ENCODE measurements around the gene NRG3. TPM values are rescaled to one million over a fixed set of nuclear protein-coding genes. Genes with fewer than 3 reads are reported as not detected.
"Not testable (repeated sequence)": the region's sequence is repeated elsewhere in the genome, so short reads cannot be mapped to it uniquely, and the experiment has no call there.

Gene NRG3
- total and polyA plus RNA-seq, 3 experiments from 2014 or later, result not detected

DNA sequence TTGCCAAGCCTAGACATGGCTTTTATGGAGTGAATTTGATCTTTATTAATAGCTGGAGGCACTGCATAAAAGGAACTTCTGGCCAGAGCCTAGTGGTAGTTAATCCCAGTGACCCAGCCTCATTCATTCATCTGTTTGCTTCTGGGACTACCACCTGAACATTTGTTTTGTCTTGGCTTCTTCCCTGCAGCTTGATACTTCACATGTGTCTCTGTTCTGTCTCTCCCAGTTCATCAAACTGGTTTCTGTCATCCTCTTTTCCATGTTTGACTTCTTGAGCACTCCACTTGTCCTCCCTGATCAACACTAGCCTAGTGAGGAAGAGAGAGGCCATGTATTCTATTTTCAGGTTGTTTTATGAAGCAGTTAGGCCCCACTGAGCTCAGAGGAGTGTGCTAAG, 163.6 kb downstream of the NRG3 start:
- Histone ChIP-seq H3K36me3 (ENCODE audit: insufficient read depth, low read length) (no peaks in the 10 kb centered on the region), H3K9me3 (ENCODE audit: low read length) (no peaks in the 10 kb centered on the region), H3K27me3 (ENCODE audit: insufficient read depth, low read length, poor library complexity, severe bottlenecking) (no peaks in the 10 kb centered on the region), H3K27ac (ENCODE audit: low read depth, low read length) (no peak overlapping the region), H3K4me1 (ENCODE audit: insufficient read depth, low read length) (no peaks in the 10 kb centered on the region), H3K4me3 (ENCODE audit: low read length) (no peak overlapping the region)
- H3K27ac Mint-ChIP-seq, result no peak overlapping the region
- DNase-seq, result no peak
- no peaks in the 10 kb centered on the region for H3K4me1 Mint-ChIP-seq
- POLR2A ChIA-PET, result no interaction called here
- CTCF ChIA-PET, result no interaction called here
- peaks cover 0 to 19% (median 3%) of the 10 kb centered on the region in 5 donors for H3K9me3 Mint-ChIP-seq
- no peaks in the 10 kb centered on the region for H3K27me3 Mint-ChIP-seq
- H3K36me3 Mint-ChIP-seq, result no peaks in the 10 kb centered on the region
- H3K4me3 Mint-ChIP-seq, result no peak overlapping the region

GRCh38 chr10:82040336-82040735, 165.3 kb downstream of the NRG3 start:
- DNase-seq, result no peak
- Histone ChIP-seq H3K27ac (ENCODE audit: low read depth, low read length) (no peak overlapping the region), H3K4me3 (ENCODE audit: low read length) (no peak overlapping the region), H3K27me3 (ENCODE audit: insufficient read depth, low read length, poor library complexity, severe bottlenecking) (no peaks in the 10 kb centered on the region), H3K36me3 (ENCODE audit: insufficient read depth, low read length) (no peaks in the 10 kb centered on the region), H3K4me1 (ENCODE audit: insufficient read depth, low read length) (no peaks in the 10 kb centered on the region), H3K9me3 (ENCODE audit: low read length) (no peaks in the 10 kb centered on the region)
- ChIA-PET CTCF (no interaction called here), POLR2A (no interaction called here)
- H3K4me3 Mint-ChIP-seq, result no peak overlapping the region
- no peaks in the 10 kb centered on the region for H3K4me1 Mint-ChIP-seq
- peaks cover 0 to 19% (median 6%) of the 10 kb centered on the region in 5 donors for H3K9me3 Mint-ChIP-seq
- no peaks in the 10 kb centered on the region for H3K36me3 Mint-ChIP-seq
- H3K27me3 Mint-ChIP-seq, result no peaks in the 10 kb centered on the region
- no peak overlapping the region for H3K27ac Mint-ChIP-seq

DNA sequence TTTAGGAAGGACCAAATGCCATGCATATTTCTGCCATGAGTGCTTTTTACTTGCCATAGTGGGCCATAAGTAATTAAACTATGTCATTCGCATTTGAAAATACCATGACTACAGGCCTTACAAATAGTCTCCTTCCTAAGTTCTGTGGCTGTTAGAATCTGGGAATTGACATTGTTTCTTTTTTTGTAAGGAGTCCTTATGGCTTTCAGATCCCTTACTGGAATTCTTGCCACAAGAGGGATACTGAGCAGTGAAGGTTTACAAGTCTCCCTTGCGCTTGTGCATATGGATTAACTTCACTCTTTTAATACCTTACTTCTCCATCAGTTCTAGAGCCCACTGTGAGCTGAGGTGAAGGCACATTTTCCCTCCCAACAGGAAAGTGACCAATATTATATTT, 166.0 kb downstream of the NRG3 start:
- Histone ChIP-seq H3K9me3 (ENCODE audit: low read length) (no peaks in the 10 kb centered on the region), H3K27ac (ENCODE audit: low read depth, low read length) (no peak overlapping the region), H3K4me1 (ENCODE audit: insufficient read depth, low read length) (no peaks in the 10 kb centered on the region), H3K4me3 (ENCODE audit: low read length) (no peak overlapping the region), H3K27me3 (ENCODE audit: insufficient read depth, low read length, poor library complexity, severe bottlenecking) (no peaks in the 10 kb centered on the region), H3K36me3 (ENCODE audit: insufficient read depth, low read length) (no peaks in the 10 kb centered on the region)
- Mint-ChIP-seq H3K9me3 (peaks cover 0 to 19% (median 6%) of the 10 kb centered on the region in 5 donors), H3K27me3 (no peaks in the 10 kb centered on the region), H3K4me3 (no peak overlapping the region), H3K36me3 (no peaks in the 10 kb centered on the region), H3K4me1 (no peaks in the 10 kb centered on the region), H3K27ac (no peak overlapping the region)
- DNase-seq, result no peak
- ChIA-PET POLR2A (no interaction called here), CTCF (no interaction called here)

DNA sequence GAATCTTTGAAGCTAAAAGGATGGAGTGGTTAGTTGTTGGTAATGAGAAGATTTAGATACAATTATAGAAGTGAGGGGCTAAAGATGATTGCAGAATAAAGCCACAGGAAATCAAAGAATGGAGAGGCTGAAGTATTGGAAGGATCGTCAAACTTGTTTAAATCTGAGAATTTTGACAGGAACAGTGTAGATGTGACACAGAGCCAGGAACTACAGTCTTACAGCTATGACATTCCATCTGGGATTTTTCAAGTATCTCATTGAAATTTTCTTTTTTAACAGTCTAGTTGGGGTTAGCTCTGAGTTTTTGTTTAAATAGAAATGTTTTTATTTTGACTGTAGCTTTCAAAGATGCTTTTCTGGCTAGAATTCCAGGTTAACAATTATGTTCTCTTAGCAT, 181.4 kb downstream of the NRG3 start:
- Mint-ChIP-seq H3K9me3 (peaks cover 4 to 11% (median 11%) of the 10 kb centered on the region in 5 donors), H3K4me3 (no peak overlapping the region), H3K27ac (no peak overlapping the region), H3K36me3 (no peaks in the 10 kb centered on the region), H3K27me3 (no peaks in the 10 kb centered on the region), H3K4me1 (no peaks in the 10 kb centered on the region)
- ChIA-PET POLR2A (no interaction called here), CTCF (no interaction called here)
- no peak overlapping the region for H3K27ac ChIP-seq (ENCODE audit: low read depth, low read length)
- no peaks in the 10 kb centered on the region for H3K27me3 ChIP-seq (ENCODE audit: insufficient read depth, low read length, poor library complexity, severe bottlenecking)
- H3K9me3 ChIP-seq (ENCODE audit: low read length), result no peaks in the 10 kb centered on the region
- no peak overlapping the region for H3K4me3 ChIP-seq (ENCODE audit: low read length)
- DNase-seq, result no peak
- H3K4me1 ChIP-seq (ENCODE audit: insufficient read depth, low read length), result no peaks in the 10 kb centered on the region
- H3K36me3 ChIP-seq (ENCODE audit: insufficient read depth, low read length), result no peaks in the 10 kb centered on the region

GRCh38 chr10:82067192-82067591, 192.2 kb downstream of the NRG3 start:
- H3K27me3 Mint-ChIP-seq; H3K27ac ChIP-seq (ENCODE audit: low read depth, low read length); H3K4me3 ChIP-seq (ENCODE audit: low read length); H3K27ac Mint-ChIP-seq; H3K27me3 ChIP-seq (ENCODE audit: insufficient read depth, low read length, poor library complexity, severe bottlenecking); H3K9me3 ChIP-seq (ENCODE audit: low read length); H3K36me3 Mint-ChIP-seq; DNase-seq; POLR2A ChIA-PET; CTCF ChIA-PET; H3K36me3 ChIP-seq (ENCODE audit: insufficient read depth, low read length); H3K4me1 ChIP-seq (ENCODE audit: insufficient read depth, low read length); H3K4me1 Mint-ChIP-seq; H3K4me3 Mint-ChIP-seq: not testable (repeated sequence)
- H3K9me3 Mint-ChIP-seq, result peaks cover 3 to 17% (median 6%) of the 10 kb centered on the region in 5 donors

DNA sequence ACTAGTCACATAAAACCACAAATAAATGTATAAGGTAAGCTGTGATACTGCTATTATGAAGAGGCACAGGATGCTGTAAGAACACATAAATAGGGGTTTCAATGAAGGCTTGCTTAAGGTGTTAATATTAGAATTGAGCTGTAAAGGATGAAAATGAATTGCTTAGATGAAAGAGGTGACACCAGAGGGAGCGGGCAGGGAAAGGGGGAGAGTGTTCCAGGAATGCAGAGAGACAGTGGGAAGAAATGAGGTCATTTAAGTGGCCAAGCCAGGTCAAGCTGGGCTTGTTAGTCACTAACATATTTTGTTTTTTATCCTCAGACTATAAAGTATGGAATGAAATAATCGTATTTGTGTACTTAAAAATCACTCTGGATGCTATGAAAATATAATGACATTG, 193.5 kb downstream of the NRG3 start:
- no peaks in the 10 kb centered on the region for H3K4me1 ChIP-seq (ENCODE audit: insufficient read depth, low read length)
- Mint-ChIP-seq H3K9me3 (peaks cover under 1 to 14% (median 5%) of the 10 kb centered on the region in 5 donors), H3K4me1 (no peaks in the 10 kb centered on the region), H3K27me3 (no peaks in the 10 kb centered on the region), H3K27ac (no peak overlapping the region), H3K36me3 (no peaks in the 10 kb centered on the region), H3K4me3 (no peak overlapping the region)
- CTCF ChIA-PET, result no interaction called here
- DNase-seq, result no peak
- no peak overlapping the region for H3K27ac ChIP-seq (ENCODE audit: low read depth, low read length)
- no peaks in the 10 kb centered on the region for H3K27me3 ChIP-seq (ENCODE audit: insufficient read depth, low read length, poor library complexity, severe bottlenecking)
- no peaks in the 10 kb centered on the region for H3K36me3 ChIP-seq (ENCODE audit: insufficient read depth, low read length)
- POLR2A ChIA-PET, result no interaction called here
- no peaks in the 10 kb centered on the region for H3K9me3 ChIP-seq (ENCODE audit: low read length)
- no peak overlapping the region for H3K4me3 ChIP-seq (ENCODE audit: low read length)

DNA sequence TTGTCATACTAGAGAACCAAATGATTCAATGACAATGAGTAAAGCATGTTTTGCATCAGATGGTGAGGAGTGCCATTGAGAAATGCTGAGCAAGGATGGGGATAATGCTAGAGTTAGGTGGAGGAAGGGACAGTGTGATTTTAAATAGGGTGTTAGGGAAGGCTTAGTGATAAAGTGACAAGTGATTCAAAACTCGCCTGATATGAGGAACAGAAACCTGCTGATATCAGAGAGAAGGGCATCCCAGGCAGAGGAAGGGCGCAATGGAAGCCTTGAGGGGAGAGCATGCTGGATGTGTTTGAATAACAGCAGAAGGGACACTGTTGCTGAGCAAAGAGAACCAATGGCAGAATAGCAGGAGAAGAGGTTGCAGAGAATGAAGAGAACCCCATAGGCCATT, 196.2 kb downstream of the NRG3 start:
- no peaks in the 10 kb centered on the region for H3K9me3 ChIP-seq (ENCODE audit: low read length)
- CTCF ChIA-PET, result no interaction called here
- Mint-ChIP-seq H3K4me1 (no peaks in the 10 kb centered on the region), H3K27me3 (no peaks in the 10 kb centered on the region), H3K9me3 (peaks cover 0 to 19% (median 6%) of the 10 kb centered on the region in 5 donors), H3K4me3 (no peak overlapping the region), H3K27ac (no peak overlapping the region), H3K36me3 (no peaks in the 10 kb centered on the region)
- H3K27me3 ChIP-seq (ENCODE audit: insufficient read depth, low read length, poor library complexity, severe bottlenecking), result no peaks in the 10 kb centered on the region
- no peaks in the 10 kb centered on the region for H3K4me1 ChIP-seq (ENCODE audit: insufficient read depth, low read length)
- H3K4me3 ChIP-seq (ENCODE audit: low read length), result no peak overlapping the region
- DNase-seq, result no peak
- H3K27ac ChIP-seq (ENCODE audit: low read depth, low read length), result no peak overlapping the region
- POLR2A ChIA-PET, result no interaction called here
- no peaks in the 10 kb centered on the region for H3K36me3 ChIP-seq (ENCODE audit: insufficient read depth, low read length)

DNA sequence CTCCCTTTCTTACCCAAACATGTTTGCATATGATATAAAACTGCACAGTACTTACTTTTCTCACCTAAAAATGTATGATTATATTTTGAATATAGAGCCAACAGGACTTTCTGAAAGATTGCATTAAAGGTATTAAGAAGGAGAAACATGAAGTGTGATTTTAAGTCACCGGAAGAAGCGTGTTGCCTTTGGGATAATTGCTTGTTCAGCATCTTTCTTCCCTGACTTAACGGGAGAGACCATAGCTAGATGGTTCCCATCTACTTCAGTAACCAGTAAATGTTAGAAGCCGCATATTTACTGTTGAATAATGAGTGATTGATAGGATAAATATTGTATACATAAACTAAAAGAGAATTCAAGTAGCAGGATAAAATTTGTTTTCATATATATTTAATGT, 197.1 kb downstream of the NRG3 start:
- no peak for DNase-seq
- Histone ChIP-seq H3K27me3 (ENCODE audit: insufficient read depth, low read length, poor library complexity, severe bottlenecking) (no peaks in the 10 kb centered on the region), H3K36me3 (ENCODE audit: insufficient read depth, low read length) (no peaks in the 10 kb centered on the region), H3K4me1 (ENCODE audit: insufficient read depth, low read length) (no peaks in the 10 kb centered on the region), H3K27ac (ENCODE audit: low read depth, low read length) (no peak overlapping the region), H3K9me3 (ENCODE audit: low read length) (no peaks in the 10 kb centered on the region), H3K4me3 (ENCODE audit: low read length) (no peak overlapping the region)
- H3K9me3 Mint-ChIP-seq, result peaks cover 0 to 19% (median 5%) of the 10 kb centered on the region in 5 donors
- no peak overlapping the region for H3K4me3 Mint-ChIP-seq
- H3K36me3 Mint-ChIP-seq, result no peaks in the 10 kb centered on the region
- H3K27ac Mint-ChIP-seq, result no peak overlapping the region
- H3K4me1 Mint-ChIP-seq, result no peaks in the 10 kb centered on the region
- POLR2A ChIA-PET, result no interaction called here
- CTCF ChIA-PET, result no interaction called here
- H3K27me3 Mint-ChIP-seq, result no peaks in the 10 kb centered on the region

- ChIA-PET POLR2A (no interaction called here), CTCF (no interaction called here)
- H3K36me3 Mint-ChIP-seq, result no peaks in the 10 kb centered on the region
- no peak overlapping the region for H3K27ac ChIP-seq (ENCODE audit: low read depth, low read length)
- H3K4me1 Mint-ChIP-seq, result no peaks in the 10 kb centered on the region
- H3K27me3 Mint-ChIP-seq, result no peaks in the 10 kb centered on the region
- H3K36me3 ChIP-seq (ENCODE audit: insufficient read depth, low read length), result no peaks in the 10 kb centered on the region
- H3K4me1 ChIP-seq (ENCODE audit: insufficient read depth, low read length), result no peaks in the 10 kb centered on the region
- H3K27me3 ChIP-seq (ENCODE audit: insufficient read depth, low read length, poor library complexity, severe bottlenecking), result no peaks in the 10 kb centered on the region
- no peak for DNase-seq
- H3K9me3 ChIP-seq (ENCODE audit: low read length), result no peaks in the 10 kb centered on the region
- H3K9me3 Mint-ChIP-seq, result peaks cover 1 to 27% (median 9%) of the 10 kb centered on the region in 5 donors
- H3K27ac Mint-ChIP-seq, result no peak overlapping the region
- no peak overlapping the region for H3K4me3 Mint-ChIP-seq
- H3K4me3 ChIP-seq (ENCODE audit: low read length), result no peak overlapping the region
Observed at GRCh38 chr10:82075605-82076004, 200.6 kb downstream of the NRG3 start.

Measured in CD8-positive, alpha-beta memory T cell (primary cell).